CD14-positive monocyte (primary cell): ENCODE measurements around the gene TMEM150A. TPM values are rescaled to one million over a fixed set of nuclear protein-coding genes. Genes with fewer than 3 reads are reported as not detected.
"Not testable (repeated sequence)": the region's sequence is repeated elsewhere in the genome, so short reads cannot be mapped to it uniquely, and the experiment has no call there.

Source experiments
- DNase-seq, 3 donors: peaks; one replicate each; pipeline ENCODE4 v3.0.0-alpha.2; 2011 to 2022
- H2AFZ ChIP-seq: 2 replicates; pipeline ENCODE4 v1.6.0; 2012; ENCODE audit warnings: mild to moderate bottlenecking, low read depth, low read length, inconsistent platforms; ENCODE audit not compliant: insufficient read depth, poor library complexity, severe bottlenecking
- H3K27ac ChIP-seq, 2 donors: 1 replicate in 1 of 2; 2 replicates in 1 of 2; pipeline ENCODE4 v1.5.1; 2012 to 2013; ENCODE audit warnings: low read length in 2 of 2, control low read depth in 1 of 2, inconsistent platforms in 1 of 2, low read depth in 1 of 2, mild to moderate bottlenecking in 1 of 2
- H3K27me3 ChIP-seq, 2 donors: one replicate each; pipeline versions ENCODE4 v1.6.0 to v1.6.1; 2011 to 2013; ENCODE audit warnings: low read length in 2 of 2; ENCODE audit not compliant: control insufficient read depth in 2 of 2, insufficient read depth in 2 of 2
- H3K36me3 ChIP-seq, 2 donors: replicated peaks in 1 of 2; 1 replicate in 1 of 2; 2 replicates in 1 of 2; pipeline versions ENCODE4 v1.5.1 to v1.6.1; 2012 to 2013; ENCODE audit warnings: low read length in 2 of 2, control low read depth in 1 of 2, inconsistent platforms in 1 of 2, mild to moderate bottlenecking in 1 of 2; ENCODE audit not compliant: insufficient read depth in 2 of 2, control insufficient read depth in 1 of 2
- H3K4me1 ChIP-seq, 2 donors: 1 replicate in 1 of 2; 2 replicates in 1 of 2; pipeline versions ENCODE4 v1.5.1 to v1.6.1; 2012 to 2013; ENCODE audit warnings: low read length in 2 of 2, control low read depth in 1 of 2, inconsistent platforms in 1 of 2, mild to moderate bottlenecking in 1 of 2, moderate library complexity in 1 of 2; ENCODE audit not compliant: insufficient read depth in 2 of 2, control insufficient read depth in 1 of 2
- H3K4me2 ChIP-seq: replicated peaks from 2 replicates; pipeline ENCODE3; 2012; ENCODE audit warnings: low read length, moderate library complexity, mild to moderate bottlenecking; ENCODE audit not compliant: poor library complexity, severe bottlenecking; ENCODE audit errors: extremely low read depth
- H3K4me3 ChIP-seq, 3 experiments: fragments of 200-600 bp in 1 of 3; sonication (generic) in 1 of 3; replicated peaks in 1 of 3; 1 replicate in 2 of 3; 2 replicates in 1 of 3; pipeline ENCODE4 v1.5.1; 2011 to 2013; ENCODE audit warnings: low read length in 3 of 3, mild to moderate bottlenecking in 3 of 3, control low read depth in 2 of 3, low read depth in 2 of 3, inconsistent platforms in 1 of 3, moderate library complexity in 1 of 3
- H3K79me2 ChIP-seq: 2 replicates; pipeline ENCODE4 v1.6.0; 2012; ENCODE audit warnings: mild to moderate bottlenecking, control low read depth, inconsistent platforms, low read length, moderate library complexity; ENCODE audit not compliant: insufficient read depth
- H3K9ac ChIP-seq: 2 replicates; pipeline ENCODE4 v1.6.0; 2017; ENCODE audit warnings: low read length, mild to moderate bottlenecking; ENCODE audit not compliant: insufficient read depth, poor library complexity, severe bottlenecking
- H3K9me3 ChIP-seq, 2 donors: replicated peaks in 1 of 2; 1 replicate in 1 of 2; 2 replicates in 1 of 2; pipeline versions ENCODE4 v1.5.1 to v1.6.1; 2012 to 2013; ENCODE audit warnings: low read length in 2 of 2, control low read depth in 1 of 2; ENCODE audit not compliant: control insufficient read depth in 1 of 2, insufficient read depth in 1 of 2
- H4K20me1 ChIP-seq: 2 replicates; pipeline ENCODE4 v1.6.0; 2012; ENCODE audit warnings: mild to moderate bottlenecking, low read length, control low read depth, moderate library complexity; ENCODE audit not compliant: insufficient read depth
- H3K27ac Mint-ChIP-seq, 7 donors: one replicate each; pipeline ENCODE4 v1.8.0; 2020; ENCODE audit warnings: mild to moderate bottlenecking in 7 of 7, mixed read lengths in 7 of 7, moderate library complexity in 6 of 7, inconsistent platforms in 2 of 7
- H3K27me3 Mint-ChIP-seq, 3 donors: one replicate each; pipeline ENCODE4 v1.8.0; 2021 to 2022; ENCODE audit warnings: low read depth in 3 of 3, mild to moderate bottlenecking in 3 of 3, mixed read lengths in 3 of 3, moderate library complexity in 3 of 3, inconsistent platforms in 1 of 3
- H3K36me3 Mint-ChIP-seq, 2 donors: one replicate each; pipeline ENCODE4 v1.8.0; 2020; ENCODE audit warnings: mixed read lengths in 2 of 2, inconsistent platforms in 1 of 2, mild to moderate bottlenecking in 1 of 2
- H3K4me1 Mint-ChIP-seq: one replicate; pipeline ENCODE4 v1.8.0; 2020; ENCODE audit warnings: mild to moderate bottlenecking, mixed read lengths
- H3K4me3 Mint-ChIP-seq, 2 donors: one replicate each; pipeline ENCODE4 v1.8.0; 2020; ENCODE audit warnings: mild to moderate bottlenecking in 2 of 2, mixed read lengths in 2 of 2, moderate library complexity in 1 of 2
- H3K9me3 Mint-ChIP-seq, 7 donors: one replicate each; pipeline ENCODE4 v1.8.0; 2020 to 2022; ENCODE audit warnings: mixed read lengths in 7 of 7, mild to moderate bottlenecking in 6 of 7, moderate library complexity in 6 of 7, inconsistent platforms in 2 of 7
- CTCF ChIP-seq: fragments of 200-600 bp; IDR thresholded peaks from one replicate; pipeline ENCODE4 v1.8.0; 2022; ENCODE audit warnings: antibody characterized with exemption, mild to moderate bottlenecking
- WGBS: methylation state at CpG from one replicate; pipeline ENCODE4 v1.1.5; 2013; ENCODE audit warnings: missing lambda C conversion rate; ENCODE audit not compliant: insufficient coverage; 5-methylcytosine and 5-hydroxymethylcytosine counted together
- intact Hi-C, 2 donors: fragments of 100-400 bp; cut with micrococcal nuclease; formaldehyde crosslinking; loops; one replicate each; pipeline versions ENCODE4 v1.15.0 to v1.15.1; 2023
- polyA plus RNA-seq, 3 donors: library from polyadenylated mRNA; depleted of rRNA in 1 of 3; unstranded in 2 of 3; stranded (reverse) in 1 of 3; fragments of 300-500 nt in 2 of 3; fragments of >200 nt in 1 of 3; fragmentation: Illumina TruSeq in 2 of 3; gene quantifications; 1 replicate in 2 of 3; 2 replicates in 1 of 3; pipeline ENCODE4 v1.2.3, GENCODE V29; 2012 to 2021

Gene TMEM150A
- polyA plus RNA-seq, 3 donors = 24.7 to 29.1 (median 26.6) TPM

GRCh38 chr2:85593023-85593422, 9.5 kb downstream of the TMEM150A start:
- no peak overlapping the region for H3K4me2 ChIP-seq
- intact Hi-C loops = no loop called here
- H3K27me3 Mint-ChIP-seq = peaks cover 0 to 7% (median 0%) of the 10 kb centered on the region in 3 donors
- peak overlapping the region in 2 of 7 donors; percentile 6 to 45 for H3K27ac Mint-ChIP-seq
- peaks cover 0 to 2% (median 0%) of the 10 kb centered on the region in 7 donors for H3K9me3 Mint-ChIP-seq
- H3K27ac ChIP-seq = no peak overlapping the region
- no peaks in the 10 kb centered on the region for H3K9me3 ChIP-seq
- peaks cover 27 to 32% of the 10 kb centered on the region in 2 donors for H3K36me3 Mint-ChIP-seq
- H3K4me1 ChIP-seq = peaks cover 65 to 71% of the 10 kb centered on the region in 2 donors
- 90% methylated on average over 3 of the region's 3 CpGs for WGBS
- H3K4me3 Mint-ChIP-seq = no peak overlapping the region
- no peak for DNase-seq
- H3K4me1 Mint-ChIP-seq = peaks cover 69% of the 10 kb centered on the region
- H2AFZ ChIP-seq = no peak overlapping the region
- peaks cover 79% of the 10 kb centered on the region for H3K79me2 ChIP-seq
- TF ChIP-seq CTCF = no peak
- H4K20me1 ChIP-seq = peaks cover 16% of the 10 kb centered on the region
- H3K36me3 ChIP-seq = peaks cover 12 to 19% of the 10 kb centered on the region in 2 donors
- H3K4me3 ChIP-seq = no peak overlapping the region
- H3K9ac ChIP-seq = no peak overlapping the region
- no peaks in the 10 kb centered on the region for H3K27me3 ChIP-seq

- Histone ChIP-seq H3K36me3 (peaks cover 6 to 13% of the 10 kb centered on the region in 2 donors), H3K4me1 (peaks cover 73 to 78% of the 10 kb centered on the region in 2 donors), H4K20me1 (peaks cover 12% of the 10 kb centered on the region), H3K79me2 (peaks cover 75% of the 10 kb centered on the region)
- Mint-ChIP-seq H3K27ac (peak overlapping the region in 4 of 7 donors; percentile 46 to 90 (median 66)), H3K36me3 (peaks cover 21 to 25% of the 10 kb centered on the region in 2 donors), H3K4me1 (peaks cover 77% of the 10 kb centered on the region)
- H3K9me3 Mint-ChIP-seq, H3K27me3 Mint-ChIP-seq, H3K4me2 ChIP-seq, H3K4me3 ChIP-seq, H3K27me3 ChIP-seq, H3K27ac ChIP-seq, H2AFZ ChIP-seq, H3K9me3 ChIP-seq, DNase-seq, H3K9ac ChIP-seq, H3K4me3 Mint-ChIP-seq, intact Hi-C loops: not testable (repeated sequence)
- WGBS = 93% methylated on average over 2 of the region's 9 CpGs
These were observed 10.2 kb downstream of the TMEM150A start for GRCh38 chr2:85592299-85592698.
